WERI-Rb-1 (cell line): ENCODE measurements around the gene ZNF343.

Experiments used
- DNase-seq: peaks from one replicate; pipeline ENCODE4 v3.0.0-alpha.2; 2020
- H3K27ac ChIP-seq: fragments of 250-450 bp; sonication (Bioruptor Pico); 2 replicates; pipeline ENCODE4 v1.5.1; 2020; ENCODE audit warnings: mild to moderate bottlenecking, moderate library complexity
- H3K27me3 ChIP-seq: fragments of 250-450 bp; sonication (Bioruptor Pico); 2 replicates; pipeline ENCODE4 v1.5.1; 2021; ENCODE audit warnings: mild to moderate bottlenecking, low read depth, moderate library complexity; ENCODE audit not compliant: insufficient read depth, severe bottlenecking
- H3K36me3 ChIP-seq: fragments of 250-450 bp; sonication (Bioruptor Pico); 2 replicates; pipeline ENCODE4 v1.5.1; 2020; ENCODE audit warnings: mild to moderate bottlenecking, moderate library complexity
- H3K4me3 ChIP-seq: 2 replicates; pipeline ENCODE4 v1.5.1; 2011; ENCODE audit warnings: low read depth, mild to moderate bottlenecking, control low read depth, low read length
- H3K9me3 ChIP-seq: fragments of 250-450 bp; sonication (Bioruptor Pico); 2 replicates; pipeline ENCODE4 v1.5.1; 2021; ENCODE audit warnings: mild to moderate bottlenecking, moderate library complexity; ENCODE audit not compliant: severe bottlenecking
- CTCF ChIP-seq: IDR thresholded peaks from 2 replicates; pipeline ENCODE4 v1.5.1; 2011; ENCODE audit warnings: low read depth, mild to moderate bottlenecking, control low read depth, inconsistent platforms, low read length

ZNF343 gene

GRCh38 chr20:2463616-2464365, 44.9 kb downstream of the ZNF343 start:
- Histone ChIP-seq H3K27ac (no peak overlapping the region), H3K9me3 (no peaks in the 10 kb centered on the region), H3K36me3 (peaks cover 98% of the 10 kb centered on the region), H3K4me3 (no peak overlapping the region), H3K27me3 (no peaks in the 10 kb centered on the region)
- no peak for DNase-seq
- TF ChIP-seq CTCF: no peak

- no peak for DNase-seq
- no peak for TF ChIP-seq CTCF
- no peak overlapping the region for H3K4me3 ChIP-seq
- H3K9me3 ChIP-seq: no peaks in the 10 kb centered on the region
- no peak overlapping the region for H3K27ac ChIP-seq
- H3K27me3 ChIP-seq: no peaks in the 10 kb centered on the region
- H3K36me3 ChIP-seq: peaks cover 87% of the 10 kb centered on the region
Measured at GRCh38 chr20:2462484-2462883, 46.2 kb downstream of the ZNF343 start.

GRCh38 chr20:2460752-2461424, 47.8 kb downstream of the ZNF343 start:
- peaks cover 71% of the 10 kb centered on the region for H3K36me3 ChIP-seq
- TF ChIP-seq CTCF: no peak
- H3K27me3 ChIP-seq: no peaks in the 10 kb centered on the region
- no peak overlapping the region for H3K4me3 ChIP-seq
- no peak overlapping the region for H3K27ac ChIP-seq
- no peak for DNase-seq
- H3K9me3 ChIP-seq: no peaks in the 10 kb centered on the region

- H3K36me3 ChIP-seq: peaks cover 66% of the 10 kb centered on the region
- no peak for DNase-seq
- no peak overlapping the region for H3K4me3 ChIP-seq
- H3K9me3 ChIP-seq: no peaks in the 10 kb centered on the region
- no peaks in the 10 kb centered on the region for H3K27me3 ChIP-seq
- TF ChIP-seq CTCF: no peak
- H3K27ac ChIP-seq: no peak overlapping the region
Measured at GRCh38 chr20:2459981-2460751, 48.5 kb downstream of the ZNF343 start.

GRCh38 chr20:2458919-2459499, 49.7 kb downstream of the ZNF343 start:
- Histone ChIP-seq H3K27ac (no peak overlapping the region), H3K27me3 (no peaks in the 10 kb centered on the region), H3K4me3 (no peak overlapping the region), H3K36me3 (peaks cover 54% of the 10 kb centered on the region), H3K9me3 (no peaks in the 10 kb centered on the region)
- no peak for DNase-seq
- TF ChIP-seq CTCF: no peak
